ENCODE results near the gene CHMP6. TPM values are rescaled to one million over a fixed set of nuclear protein-coding genes. Genes with fewer than 3 reads are reported as not detected.

Gene CHMP6
- total RNA-seq, 1 donor, result 21.4 TPM

DNA sequence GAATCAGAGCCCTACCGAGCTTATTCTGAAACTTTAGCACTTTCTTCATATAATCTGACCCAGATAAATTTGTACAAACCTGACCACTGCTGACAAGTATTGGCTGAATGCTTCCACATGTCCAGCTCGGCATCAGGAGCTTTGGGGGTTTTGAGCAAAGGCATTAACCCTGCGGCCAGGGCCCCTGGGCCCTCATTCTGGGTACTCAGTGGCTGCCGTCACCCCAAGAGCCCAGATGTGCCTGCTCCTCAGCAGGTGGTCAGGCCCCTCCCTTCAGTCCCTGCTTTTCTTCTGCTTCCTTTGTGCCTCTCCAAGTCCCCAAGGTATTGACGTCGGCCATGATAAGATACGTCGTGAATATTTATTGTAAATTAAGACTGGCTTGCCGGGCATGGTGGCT is 47.3 kb upstream of the CHMP6 start:
- DNase-seq (ENCODE audit: insufficient read length, low spot score, missing footprints), result peak; percentile 66
- Histone ChIP-seq H3K27me3 (ENCODE audit: insufficient read depth, low read length) (no peaks in the 10 kb centered on the region), H3K36me3 (ENCODE audit: insufficient read depth, low read length) (peaks cover 11% of the 10 kb centered on the region), H4K20me1 (ENCODE audit: insufficient read depth, low read length) (no peaks in the 10 kb centered on the region), H3K4me2 (ENCODE audit: insufficient read depth, low read length) (no peak overlapping the region), H3K4me3 (ENCODE audit: insufficient read depth, low read length) (no peak overlapping the region), H3K79me2 (ENCODE audit: insufficient read depth, low read length) (no peaks in the 10 kb centered on the region), H3K27ac (ENCODE audit: low read depth, low read length) (no peak overlapping the region), H2AFZ (ENCODE audit: low read length) (no peak overlapping the region), H3K9me3 (ENCODE audit: low read depth, low read length) (no peaks in the 10 kb centered on the region), H3K4me1 (ENCODE audit: insufficient read depth, low read length) (peaks cover 7% of the 10 kb centered on the region)
- no peak for TF ChIP-seq CTCF (IDR thresholded peaks at IDR 0.05; ENCODE audit: extremely low read depth, low read depth, low read length)

- Histone ChIP-seq H4K20me1 (ENCODE audit: insufficient read depth, low read length) (no peaks in the 10 kb centered on the region), H3K4me2 (ENCODE audit: insufficient read depth, low read length) (no peak overlapping the region), H3K4me3 (ENCODE audit: insufficient read depth, low read length) (no peak overlapping the region), H3K79me2 (ENCODE audit: insufficient read depth, low read length) (no peaks in the 10 kb centered on the region), H3K36me3 (ENCODE audit: insufficient read depth, low read length) (peaks cover 11% of the 10 kb centered on the region), H2AFZ (ENCODE audit: low read length) (no peak overlapping the region), H3K27ac (ENCODE audit: low read depth, low read length) (no peak overlapping the region), H3K9me3 (ENCODE audit: low read depth, low read length) (no peaks in the 10 kb centered on the region), H3K27me3 (ENCODE audit: insufficient read depth, low read length) (no peaks in the 10 kb centered on the region), H3K4me1 (ENCODE audit: insufficient read depth, low read length) (peaks cover 7% of the 10 kb centered on the region)
- peak; percentile 42 for DNase-seq (ENCODE audit: insufficient read length, low spot score, missing footprints)
- no peak for TF ChIP-seq CTCF (IDR thresholded peaks at IDR 0.05; ENCODE audit: extremely low read depth, low read depth, low read length)
These were observed 45.9 kb upstream of the CHMP6 start for GRCh38 chr17:80945736-80946135.

GRCh38 chr17:80946449-80946848 is 45.2 kb upstream of the CHMP6 start:
- Histone ChIP-seq H3K27ac (ENCODE audit: low read depth, low read length) (no peak overlapping the region), H3K36me3 (ENCODE audit: insufficient read depth, low read length) (peaks cover 11% of the 10 kb centered on the region), H3K4me1 (ENCODE audit: insufficient read depth, low read length) (peaks cover 7% of the 10 kb centered on the region), H3K27me3 (ENCODE audit: insufficient read depth, low read length) (no peaks in the 10 kb centered on the region), H3K9me3 (ENCODE audit: low read depth, low read length) (no peaks in the 10 kb centered on the region), H3K79me2 (ENCODE audit: insufficient read depth, low read length) (no peaks in the 10 kb centered on the region), H4K20me1 (ENCODE audit: insufficient read depth, low read length) (no peaks in the 10 kb centered on the region), H3K4me3 (ENCODE audit: insufficient read depth, low read length) (no peak overlapping the region), H3K4me2 (ENCODE audit: insufficient read depth, low read length) (no peak overlapping the region), H2AFZ (ENCODE audit: low read length) (no peak overlapping the region)
- peak; percentile 30 for DNase-seq (ENCODE audit: insufficient read length, low spot score, missing footprints)
- TF ChIP-seq CTCF (IDR thresholded peaks at IDR 0.05; ENCODE audit: extremely low read depth, low read depth, low read length), result no peak

DNA sequence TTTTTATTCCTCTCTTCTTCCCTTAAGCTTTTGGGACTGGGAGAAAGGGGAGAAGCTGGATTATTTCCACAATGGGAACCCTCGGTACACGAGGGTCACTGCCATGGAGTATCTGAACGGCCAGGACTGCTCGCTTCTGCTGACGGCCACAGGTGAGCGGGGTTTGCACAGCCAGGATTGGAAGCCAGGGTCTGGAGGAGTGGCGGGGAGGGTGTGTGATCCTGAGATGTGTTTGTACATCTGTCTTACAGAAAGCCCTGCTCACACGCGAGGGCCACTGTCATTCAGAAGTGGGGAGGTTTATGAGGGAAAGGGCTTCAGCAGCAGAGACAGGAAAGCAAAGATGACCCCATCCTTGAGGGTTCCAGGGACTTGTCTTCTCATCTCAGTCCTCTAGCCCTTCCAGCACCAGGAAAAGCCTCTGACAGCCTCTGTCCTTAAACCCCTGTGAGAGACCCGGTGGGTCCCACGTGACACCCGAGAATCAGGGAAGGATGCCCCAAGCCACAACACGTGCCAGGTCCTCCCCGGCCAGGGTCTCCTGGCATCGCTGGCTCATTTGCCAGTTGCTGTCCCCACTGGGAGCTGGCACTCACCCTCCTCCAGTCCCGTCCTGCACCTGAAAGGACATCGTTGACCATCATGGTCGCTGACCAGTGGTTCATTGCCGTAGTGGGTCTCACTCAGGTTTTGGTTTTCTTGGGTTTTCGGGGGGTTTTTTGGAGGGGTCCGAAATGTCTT is 44.3 kb upstream of the CHMP6 start:
- H3K79me2 ChIP-seq (ENCODE audit: insufficient read depth, low read length), result no peaks in the 10 kb centered on the region
- peaks cover 11% of the 10 kb centered on the region for H3K36me3 ChIP-seq (ENCODE audit: insufficient read depth, low read length)
- no peak overlapping the region for H2AFZ ChIP-seq (ENCODE audit: low read length)
- no peak overlapping the region for H3K4me3 ChIP-seq (ENCODE audit: insufficient read depth, low read length)
- no peak for TF ChIP-seq CTCF (IDR thresholded peaks at IDR 0.05; ENCODE audit: extremely low read depth, low read depth, low read length)
- no peak overlapping the region for H3K4me2 ChIP-seq (ENCODE audit: insufficient read depth, low read length)
- peaks cover 1% of the 10 kb centered on the region for H3K4me1 ChIP-seq (ENCODE audit: insufficient read depth, low read length)
- H3K9me3 ChIP-seq (ENCODE audit: low read depth, low read length), result no peaks in the 10 kb centered on the region
- H3K27ac ChIP-seq (ENCODE audit: low read depth, low read length), result no peak overlapping the region
- peak; percentile 79 for DNase-seq (ENCODE audit: insufficient read length, low spot score, missing footprints)
- no peaks in the 10 kb centered on the region for H3K27me3 ChIP-seq (ENCODE audit: insufficient read depth, low read length)
- no peaks in the 10 kb centered on the region for H4K20me1 ChIP-seq (ENCODE audit: insufficient read depth, low read length)
